GM18520 (cell line): ENCODE measurements around the gene ANKS6.

Source experiments
- ATAC-seq: cut with Tn5 transposase; IDR thresholded peaks from one replicate; pipeline ENCODE4 v1.9.1; 2021; ENCODE audit not compliant: unreplicated experiment

The ANKS6 gene

GRCh38 chr9:98773721-98774120 lies 22.6 kb downstream of the ANKS6 start:
- no peak for ATAC-seq

- ATAC-seq: no peak
These were observed 23.8 kb downstream of the ANKS6 start for GRCh38 chr9:98772364-98773155.

GRCh38 chr9:98771209-98771874 lies 25.0 kb downstream of the ANKS6 start:
- ATAC-seq: no peak

- no peak for ATAC-seq
These were observed 25.6 kb downstream of the ANKS6 start for GRCh38 chr9:98770717-98771116.

- no peak for ATAC-seq
These were observed 28.0 kb downstream of the ANKS6 start for GRCh38 chr9:98768344-98768743.

GRCh38 chr9:98767915-98768314 lies 28.4 kb downstream of the ANKS6 start:
- ATAC-seq: no peak

GRCh38 chr9:98767196-98767595 lies 29.2 kb downstream of the ANKS6 start:
- no peak for ATAC-seq

GRCh38 chr9:98766586-98766985 lies 29.8 kb downstream of the ANKS6 start:
- ATAC-seq: no peak

GRCh38 chr9:98765256-98765655 lies 31.1 kb downstream of the ANKS6 start:
- ATAC-seq: no peak

GRCh38 chr9:98763986-98764745 lies 32.2 kb downstream of the ANKS6 start:
- ATAC-seq: no peak

- ATAC-seq: no peak
These were observed 36.1 kb downstream of the ANKS6 start for GRCh38 chr9:98760231-98760630.

- no peak for ATAC-seq
These were observed 41.2 kb downstream of the ANKS6 start for GRCh38 chr9:98755006-98755618.

- ATAC-seq: no peak
These were observed 45.1 kb downstream of the ANKS6 start for GRCh38 chr9:98751210-98751609.

- no peak for ATAC-seq
These were observed 45.8 kb downstream of the ANKS6 start for GRCh38 chr9:98750364-98751060.

- no peak for ATAC-seq
These were observed 48.9 kb downstream of the ANKS6 start for GRCh38 chr9:98747476-98747875.

GRCh38 chr9:98745470-98745869 lies 50.9 kb downstream of the ANKS6 start:
- ATAC-seq: no peak

- ATAC-seq: no peak
These were observed 52.3 kb downstream of the ANKS6 start for GRCh38 chr9:98743818-98744611.

- no peak for ATAC-seq
These were observed 53.0 kb downstream of the ANKS6 start for GRCh38 chr9:98743329-98743728.

- ATAC-seq: no peak
These were observed 53.8 kb downstream of the ANKS6 start for GRCh38 chr9:98742325-98743280.
